SK-N-DZ (cell line): Measurements from ENCODE around the gene BCAR3. TPM values are rescaled to one million over a fixed set of nuclear protein-coding genes. Genes with fewer than 3 reads are reported as not detected.

ENCODE experiments used
- DNase-seq: peaks from one replicate; pipeline ENCODE4 v3.0.0-alpha.2; 2015; ENCODE audit warnings: low spot score
- polyA plus RNA-seq, 2 experiments: library from polyadenylated mRNA; depleted of rRNA; stranded (reverse); fragments of >200 nt; gene quantifications; 2 replicates each; pipeline ENCODE4 v1.2.3, GENCODE V29; 2014

Gene BCAR3
- 0.77 and 1.7 TPM in 2 replicates for polyA plus RNA-seq (2014; cell fraction: cytosol; rRNA removed)
- polyA plus RNA-seq (2014; cell fraction: nucleus; rRNA removed) = 1.3 and 1.6 TPM in 2 replicates

- DNase-seq = peak; percentile 21
These were observed at the start of gene BCAR3 for GRCh38 chr1:93681101-93681988. Gene BCAR3, minus strand, starts transcription at chr1:93681837. Its CDS starts 6,907 bp downstream, at chr1:93674930.

- no peak for DNase-seq
These were observed 49.0 kb upstream of the BCAR3 start for GRCh38 chr1:93730621-93731020.

- no peak for DNase-seq
These were observed 48.3 kb upstream of the BCAR3 start for GRCh38 chr1:93729906-93730305.

GRCh38 chr1:93729502-93729901 is 47.9 kb upstream of the BCAR3 start:
- DNase-seq = no peak

GRCh38 chr1:93728480-93729131 is 47.0 kb upstream of the BCAR3 start:
- no peak for DNase-seq

- DNase-seq = no peak
These were observed 42.2 kb upstream of the BCAR3 start for GRCh38 chr1:93723733-93724270.

- DNase-seq = no peak
These were observed 41.5 kb upstream of the BCAR3 start for GRCh38 chr1:93723110-93723509.

GRCh38 chr1:93722081-93723031 is 40.7 kb upstream of the BCAR3 start:
- peak; percentile 16 for DNase-seq

- DNase-seq = no peak
These were observed 39.5 kb upstream of the BCAR3 start for GRCh38 chr1:93720956-93721626.

- no peak for DNase-seq
These were observed 36.0 kb upstream of the BCAR3 start for GRCh38 chr1:93717640-93718039.

- no peak for DNase-seq
These were observed 35.3 kb upstream of the BCAR3 start for GRCh38 chr1:93716941-93717368.

- no peak for DNase-seq
These were observed 34.5 kb upstream of the BCAR3 start for GRCh38 chr1:93716163-93716562.

- DNase-seq = peak; percentile 18
These were observed 34.0 kb upstream of the BCAR3 start for GRCh38 chr1:93715529-93716126.

GRCh38 chr1:93714356-93714755 is 32.7 kb upstream of the BCAR3 start:
- DNase-seq = no peak

GRCh38 chr1:93713341-93713740 is 31.7 kb upstream of the BCAR3 start:
- DNase-seq = no peak

- no peak for DNase-seq
These were observed 31.1 kb upstream of the BCAR3 start for GRCh38 chr1:93712741-93713140.

GRCh38 chr1:93710499-93711453 is 29.1 kb upstream of the BCAR3 start:
- no peak for DNase-seq

GRCh38 chr1:93708734-93709481 is 27.3 kb upstream of the BCAR3 start:
- peak; percentile 65 for DNase-seq
